A549 (cell line): ENCODE measurements around the gene NASP. TPM values are rescaled to one million over a fixed set of nuclear protein-coding genes. Genes with fewer than 3 reads are reported as not detected.

Source experiments
- ATAC-seq, 2 experiments: fragments of 200-7000 bp in 1 of 2; fragments of >200 bp in 1 of 2; cut with Nextera tagmentation in 1 of 2; cut with Tn5 transposase in 1 of 2; 3 replicates each; pipeline versions ENCODE4 v1.8.0 to v1.9.1; 2018 to 2020; ENCODE audit warnings: mild to moderate bottlenecking in 1 of 2, moderate library complexity in 1 of 2
- CTCF ChIA-PET: fragments of 300-600 bp; sonication (Branson Sonifier 250); formaldehyde crosslinking; extraction: SDS; loops from one replicate; lab custom pipeline; 2021; ENCODE audit warnings: antibody characterized with exemption, inconsistent platforms; lab: Yijun Ruan, JAX
- POLR2A ChIA-PET: fragments of 350-600 bp; formaldehyde crosslinking; extraction: SDS; loops from one replicate; lab custom pipeline; 2021; ENCODE audit warnings: antibody characterized with exemption, inconsistent platforms; lab: Yijun Ruan, JAX
- DNase-seq, 2 experiments: peaks; one replicate each; pipeline versions ENCODE4 v3.0.0 to v3.0.0-alpha.2; 2011 to 2016; ENCODE audit warnings: low read depth in 1 of 2, low spot score in 1 of 2
- FAIRE-seq: peaks from 2 replicates; lab custom pipeline; 2011; peaks lifted over from hg19 to GRCh38; lab: Jason Lieb, UNC
- H3K27ac ChIP-seq, 2 experiments: fragments of >200 bp; sonication (Bioruptor Twin); formaldehyde crosslinking; 3 replicates each; pipeline ENCODE4 v1.5.1; 2016 to 2017
- H3K4me1 ChIP-seq: fragments of >200 bp; sonication (Bioruptor Twin); formaldehyde crosslinking; 3 replicates; pipeline ENCODE4 v1.6.1; 2016
- H3K4me2 ChIP-seq: fragments of >200 bp; sonication (Bioruptor Twin); formaldehyde crosslinking; 3 replicates; pipeline ENCODE4 v1.6.1; 2016
- H3K4me3 ChIP-seq: fragments of >200 bp; sonication (Bioruptor Twin); formaldehyde crosslinking; 3 replicates; pipeline ENCODE4 v1.5.1; 2016
- H3K9me3 ChIP-seq: fragments of >200 bp; sonication (Bioruptor Twin); formaldehyde crosslinking; 3 replicates; pipeline ENCODE4 v1.6.1; 2016
- CBX2 ChIP-seq: fragments of 200-600 bp; sonication (generic); IDR thresholded peaks from 2 replicates; pipeline ENCODE4 v1.6.1; 2016; ENCODE audit warnings: low read depth, mild to moderate bottlenecking, borderline replicate concordance
- CEBPB ChIP-seq, 2 experiments: fragments of >200 bp in 1 of 2; sonication (Bioruptor Twin) in 1 of 2; formaldehyde crosslinking in 1 of 2; IDR thresholded peaks; 2 replicates each; pipeline ENCODE4 v1.6.1; 2012 to 2016
- CHD2 ChIP-seq: fragments of 150-350 bp; IDR thresholded peaks from 2 replicates; pipeline ENCODE4 v1.6.1; 2014; ENCODE audit warnings: low read length; ENCODE audit not compliant: partially characterized antibody
- EHMT2 ChIP-seq: fragments of 200-600 bp; sonication (generic); IDR thresholded peaks from 2 replicates; pipeline ENCODE4 v1.6.1; 2016; ENCODE audit warnings: antibody characterized with exemption, low read depth, mild to moderate bottlenecking, moderate library complexity
- FOSL2 ChIP-seq, 2 experiments: fragments of 450-650 bp in 1 of 2; fragments of >200 bp in 1 of 2; sonication (Bioruptor Twin) in 1 of 2; formaldehyde crosslinking; IDR thresholded peaks; 2 replicates each; pipeline versions ENCODE4 v1.5.0 to v1.6.1; 2016 to 2020; ENCODE audit warnings: mild to moderate bottlenecking in 1 of 2, moderate library complexity in 1 of 2
- FOXS1 ChIP-seq: fragments of 250-450 bp; sonication (Bioruptor Pico); IDR thresholded peaks from 2 replicates; pipeline ENCODE4 v1.5.0; 2020; ENCODE audit warnings: mild to moderate bottlenecking, moderate library complexity
- GATA3 ChIP-seq: IDR thresholded peaks from 2 replicates; pipeline ENCODE4 v1.6.1; 2012; ENCODE audit warnings: borderline replicate concordance
- HDAC2 ChIP-seq: fragments of 200-600 bp; sonication (generic); IDR thresholded peaks from 2 replicates; pipeline ENCODE4 v1.6.1; 2016
- HES2 ChIP-seq: fragments of >200 bp; sonication (Bioruptor Twin); formaldehyde crosslinking; IDR thresholded peaks from 2 replicates; pipeline ENCODE4 v1.6.1; 2016
- HEYL ChIP-seq: fragments of 250-450 bp; sonication (Bioruptor Pico); IDR thresholded peaks from 2 replicates; pipeline ENCODE4 v1.8.0; 2021; ENCODE audit warnings: mild to moderate bottlenecking, moderate library complexity
- HOXA7 ChIP-seq: fragments of 250-450 bp; sonication (Bioruptor Pico); IDR thresholded peaks from 2 replicates; pipeline ENCODE4 v1.5.0; 2020; ENCODE audit warnings: mild to moderate bottlenecking, moderate library complexity
- JUNB ChIP-seq: fragments of >200 bp; sonication (Bioruptor Twin); formaldehyde crosslinking; IDR thresholded peaks from 2 replicates; pipeline ENCODE4 v1.6.1; 2016
- KDM5A ChIP-seq: fragments of 200-600 bp; sonication (generic); IDR thresholded peaks from 2 replicates; pipeline ENCODE4 v1.6.1; 2016; ENCODE audit warnings: antibody characterized with exemption, mild to moderate bottlenecking
- MAX ChIP-seq: IDR thresholded peaks from 2 replicates; pipeline ENCODE4 v1.6.1; 2012
- MAZ ChIP-seq: fragments of 150-350 bp; IDR thresholded peaks from 2 replicates; pipeline ENCODE4 v1.6.1; 2014; ENCODE audit warnings: antibody characterized with exemption, low read depth, low read length, borderline replicate concordance
- NPAS2 ChIP-seq: fragments of 250-450 bp; sonication (Bioruptor Pico); IDR thresholded peaks from 2 replicates; pipeline ENCODE4 v1.8.0; 2022; ENCODE audit warnings: mild to moderate bottlenecking, moderate library complexity, borderline replicate concordance
- NR3C1 ChIP-seq: fragments of >200 bp; sonication (Bioruptor Twin); formaldehyde crosslinking; IDR thresholded peaks from 3 replicates; pipeline ENCODE4 v1.6.1; 2017
- PBX3 ChIP-seq: IDR thresholded peaks from 2 replicates; pipeline ENCODE4 v1.6.1; 2012
- POLR2A ChIP-seq: IDR thresholded peaks from 2 replicates; pipeline ENCODE4 v1.6.1; 2012; ENCODE audit warnings: mild to moderate bottlenecking, low read length
- RAD21 ChIP-seq, 2 experiments: fragments of >200 bp in 1 of 2; sonication (Bioruptor Twin) in 1 of 2; formaldehyde crosslinking in 1 of 2; IDR thresholded peaks in 1 of 2; conservative IDR thresholded peaks in 1 of 2; 2 replicates in 1 of 2; 3 replicates in 1 of 2; pipeline ENCODE4 v1.6.1; 2012 to 2018; ENCODE audit warnings: inconsistent platforms in 1 of 2
- RARB ChIP-seq: fragments of 250-450 bp; sonication (Bioruptor Pico); IDR thresholded peaks from 2 replicates; pipeline ENCODE4 v1.8.0; 2021; ENCODE audit warnings: mild to moderate bottlenecking, moderate library complexity
- REST ChIP-seq: fragments of 200-600 bp; sonication (generic); IDR thresholded peaks from 2 replicates; pipeline ENCODE4 v1.6.1; 2016; ENCODE audit warnings: antibody characterized with exemption, mild to moderate bottlenecking, moderate library complexity
- RFX5 ChIP-seq: fragments of 450-650 bp; IDR thresholded peaks from 2 replicates; pipeline ENCODE4 v1.7.1; 2014; ENCODE audit warnings: antibody characterized with exemption, mild to moderate bottlenecking, moderate library complexity
- RNF2 ChIP-seq: fragments of 200-600 bp; sonication (generic); IDR thresholded peaks from 2 replicates; pipeline ENCODE4 v1.6.1; 2016; ENCODE audit warnings: low read depth, mild to moderate bottlenecking, antibody characterized with exemption, moderate library complexity, borderline replicate concordance
- SMC3 ChIP-seq: fragments of >200 bp; sonication (Bioruptor Twin); formaldehyde crosslinking; IDR thresholded peaks from 3 replicates; pipeline ENCODE4 v1.6.1; 2018; ENCODE audit warnings: inconsistent platforms
- SREBF2 ChIP-seq: fragments of 450-650 bp; IDR thresholded peaks from 2 replicates; pipeline ENCODE4 v1.6.1; 2014; ENCODE audit warnings: mild to moderate bottlenecking, moderate library complexity
- TFCP2L1 ChIP-seq: fragments of 250-450 bp; sonication (Bioruptor Pico); IDR thresholded peaks from 2 replicates; pipeline ENCODE4 v1.5.0; 2021; ENCODE audit warnings: mild to moderate bottlenecking
- ZFP36 ChIP-seq: fragments of 450-650 bp; IDR thresholded peaks from 2 replicates; pipeline ENCODE4 v1.6.1; 2014; ENCODE audit warnings: borderline replicate concordance; ENCODE audit not compliant: partially characterized antibody
- WGBS: methylation state at CpG from one replicate; pipeline ENCODE4 v1.1.6; 2017; ENCODE audit errors: missing lambda C conversion rate; 5-methylcytosine and 5-hydroxymethylcytosine counted together
- polyA plus RNA-seq, 4 experiments: library from polyadenylated mRNA; depleted of rRNA in 3 of 4; stranded (reverse); fragments of >200 nt; fragmentation: RNase III in 1 of 4; extraction: RNeasy Plus Mini Kit Qiagen cat#74134 plus additional on column Dnase treatment in 1 of 4; gene quantifications; 2 replicates in 3 of 4; 3 replicates in 1 of 4; pipeline ENCODE4 v1.2.3, GENCODE V29; 2011 to 2017
- TF ChIP-seq, protein P1 (sequence below): IDR thresholded peaks from 2 replicates; pipeline ENCODE4 v1.6.1; 2012; ENCODE audit warnings: low read depth, borderline replicate concordance
- TF ChIP-seq, protein P2 (sequence below): fragments of 250-450 bp; sonication (Bioruptor Pico); IDR thresholded peaks from 2 replicates; pipeline ENCODE4 v1.5.0; 2020; ENCODE audit warnings: low read depth, mild to moderate bottlenecking, moderate library complexity

Gene NASP
- polyA plus RNA-seq, 2 of the 4 experiments (the other 2 are of a cell fraction), result 139 to 272 TPM

DNA sequence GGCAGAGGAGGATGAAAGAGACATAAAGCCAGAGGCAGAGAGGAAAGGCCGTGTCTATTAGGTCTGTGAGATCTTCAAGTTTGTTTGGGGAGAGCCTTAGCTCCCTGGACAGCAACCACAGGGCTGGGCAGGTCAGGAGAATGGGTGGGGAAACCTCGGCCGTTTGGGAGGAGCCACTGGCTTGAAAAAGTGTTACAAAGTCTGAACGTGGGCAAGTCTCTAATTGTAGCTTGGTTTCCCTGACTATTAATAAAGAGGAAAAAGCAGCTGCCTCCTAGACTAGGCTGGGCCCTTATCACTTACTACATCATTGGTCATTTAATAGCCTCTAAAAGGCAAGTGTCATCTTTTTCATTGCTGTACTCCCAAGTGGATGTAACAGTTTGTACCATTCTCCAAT lies 40.1 kb downstream of the NASP start, which contains the start of gene CCDC17:
Gene CCDC17, minus strand, starts transcription at position 83 of the 400 bp plus-strand sequence. CDS start 145 bp downstream, outside the sequence.
- no peak within 1 kb of the TSS for H3K4me3 ChIP-seq
- H3K4me2 ChIP-seq, result no peak within 1 kb of the TSS
- FAIRE-seq (no peak), DNase-seq (no peak), ATAC-seq (no peak)
- no peak within 1 kb of the TSS for H3K27ac ChIP-seq
- H3K4me1 ChIP-seq, result no peaks in the 10 kb centered on the region
- no peak for TF ChIP-seq PBX3
- TF ChIP-seq CEBPB (IDR thresholded peaks at IDR 0.05), result no peak
- no peak for TF ChIP-seq HDAC2
- no peak for TF ChIP-seq KDM5A
- TF ChIP-seq TFCP2L1 (CRISPR knock-in tag), result no peak
- TF ChIP-seq SMC3, result no peak
- TF ChIP-seq HES2, result no peak
- TF ChIP-seq CBX2, result no peak
- TF ChIP-seq SREBF2, result no peak
- no peak for TF ChIP-seq FOSL2 (IDR thresholded peaks at IDR 0.05)
- TF ChIP-seq FOSL2 (CRISPR knock-in tag; IDR thresholded peaks at IDR 0.05), result no peak
- no peak for TF ChIP-seq HEYL
- TF ChIP-seq CHD2, result no peak
- TF ChIP-seq, protein P1, sequence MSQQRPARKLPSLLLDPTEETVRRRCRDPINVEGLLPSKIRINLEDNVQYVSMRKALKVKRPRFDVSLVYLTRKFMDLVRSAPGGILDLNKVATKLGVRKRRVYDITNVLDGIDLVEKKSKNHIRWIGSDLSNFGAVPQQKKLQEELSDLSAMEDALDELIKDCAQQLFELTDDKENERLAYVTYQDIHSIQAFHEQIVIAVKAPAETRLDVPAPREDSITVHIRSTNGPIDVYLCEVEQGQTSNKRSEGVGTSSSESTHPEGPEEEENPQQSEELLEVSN, result no peak
- TF ChIP-seq RARB, result no peak
- TF ChIP-seq GATA3, result no peak
- TF ChIP-seq RNF2, result no peak
- TF ChIP-seq NR3C1, result no peak
- TF ChIP-seq REST, result no peak
- TF ChIP-seq FOXS1 (CRISPR knock-in tag), result no peak
- CTCF ChIA-PET, result interaction anchor here (1.1 kb wide), 1 partner anchor 8 kb away, joined by 4 read pairs; no protein-coding TSS in a partner anchor
- POLR2A ChIA-PET, result no interaction called here
- H3K9me3 ChIP-seq, result no peaks in the 10 kb centered on the region
- 45% methylated on average over 4 of the region's 4 CpGs for WGBS

- Histone ChIP-seq H3K27ac (no peak overlapping the region), H3K4me3 (no peak overlapping the region), H3K9me3 (no peaks in the 10 kb centered on the region), H3K4me2 (no peak overlapping the region), H3K4me1 (no peaks in the 10 kb centered on the region)
- POLR2A ChIA-PET, result no interaction called here
- no peak for DNase-seq
- ATAC-seq, result no peak
- FAIRE-seq, result no peak
- TF ChIP-seq POLR2A, result no peak
- TF ChIP-seq GATA3, result no peak
- no peak for TF ChIP-seq JUNB
- no peak for TF ChIP-seq ZFP36
- TF ChIP-seq, protein P2, sequence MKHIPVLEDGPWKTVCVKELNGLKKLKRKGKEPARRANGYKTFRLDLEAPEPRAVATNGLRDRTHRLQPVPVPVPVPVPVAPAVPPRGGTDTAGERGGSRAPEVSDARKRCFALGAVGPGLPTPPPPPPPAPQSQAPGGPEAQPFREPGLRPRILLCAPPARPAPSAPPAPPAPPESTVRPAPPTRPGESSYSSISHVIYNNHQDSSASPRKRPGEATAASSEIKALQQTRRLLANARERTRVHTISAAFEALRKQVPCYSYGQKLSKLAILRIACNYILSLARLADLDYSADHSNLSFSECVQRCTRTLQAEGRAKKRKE (CRISPR knock-in tag), result no peak
- TF ChIP-seq EHMT2, result no peak
- TF ChIP-seq RAD21 (conservative IDR thresholded peaks at IDR 0.05 in 1 of 2, IDR thresholded peaks at IDR 0.05 in 1 of 2), result no peak
- TF ChIP-seq RFX5, result no peak
- no peak for TF ChIP-seq MAX
- no peak for TF ChIP-seq NPAS2 (CRISPR knock-in tag)
- no peak for TF ChIP-seq MAZ
- no peak for TF ChIP-seq FOSL2 (IDR thresholded peaks at IDR 0.05)
- no peak for TF ChIP-seq FOSL2 (CRISPR knock-in tag; IDR thresholded peaks at IDR 0.05)
- no peak for TF ChIP-seq CBX2
- TF ChIP-seq RARB, result no peak
- TF ChIP-seq NR3C1, result no peak
- TF ChIP-seq HOXA7 (CRISPR knock-in tag), result no peak
- TF ChIP-seq, all 56 proteins: peak for 0
- CTCF ChIA-PET, result no interaction called here
Observed at GRCh38 chr1:45629035-45629434, 45.2 kb downstream of the NASP start.
